AG04449 (cell line): ENCODE data around the gene AKR1D1.
"Not testable (repeated sequence)": the region's sequence is repeated elsewhere in the genome, so short reads cannot be mapped to it uniquely, and the experiment has no call there.

Source experiments
- CTCF ChIA-PET: fragments of 350-600 bp; formaldehyde crosslinking; extraction: SDS; loops from one replicate; lab custom pipeline; 2021; ENCODE audit warnings: antibody characterized with exemption; lab: Yijun Ruan, JAX
- POLR2A ChIA-PET: fragments of 400-600, 350-600 bp; formaldehyde crosslinking; extraction: SDS; loops from one replicate; lab custom pipeline; 2020; ENCODE audit warnings: antibody characterized with exemption, inconsistent platforms; lab: Yijun Ruan, JAX
- DNase-seq: peaks from one replicate; pipeline ENCODE4 v3.0.0-alpha.2; 2010; ENCODE audit warnings: low read depth, low spot score
- H3K4me3 ChIP-seq: 2 replicates; pipeline ENCODE4 v1.5.1; 2011; ENCODE audit warnings: low read depth, mild to moderate bottlenecking, control low read depth, low read length
- CTCF ChIP-seq: IDR thresholded peaks from one replicate; pipeline ENCODE4 v1.5.1; 2011; ENCODE audit warnings: mild to moderate bottlenecking, moderate library complexity, low read length, control low read depth, inconsistent platforms; ENCODE audit not compliant: insufficient read depth; ENCODE audit errors: missing control alignments

AKR1D1 gene

GRCh38 chr7:138079137-138079536 lies 2.9 kb downstream of the AKR1D1 start:
- DNase-seq: no peak
- no peak for TF ChIP-seq CTCF
- POLR2A ChIA-PET: no interaction called here
- CTCF ChIA-PET: no interaction called here
- H3K4me3 ChIP-seq: no peak overlapping the region

- ChIA-PET CTCF (no interaction called here), POLR2A (no interaction called here)
- DNase-seq: no peak
- H3K4me3 ChIP-seq: no peak overlapping the region
- TF ChIP-seq CTCF: no peak
These were observed 5.6 kb downstream of the AKR1D1 start for GRCh38 chr7:138081868-138082267.

- CTCF ChIA-PET: no interaction called here
- no peak for TF ChIP-seq CTCF
- no peak for DNase-seq
- no peak overlapping the region for H3K4me3 ChIP-seq
- POLR2A ChIA-PET: no interaction called here
These were observed 7.6 kb downstream of the AKR1D1 start for GRCh38 chr7:138083859-138084258.

- CTCF ChIA-PET: no interaction called here
- no peak for TF ChIP-seq CTCF
- H3K4me3 ChIP-seq: no peak overlapping the region
- POLR2A ChIA-PET: no interaction called here
- no peak for DNase-seq
These were observed 10.5 kb downstream of the AKR1D1 start for GRCh38 chr7:138086563-138087270.

GRCh38 chr7:138089080-138089901 lies 13.0 kb downstream of the AKR1D1 start:
- POLR2A ChIA-PET: no interaction called here
- no peak overlapping the region for H3K4me3 ChIP-seq
- no peak for TF ChIP-seq CTCF
- DNase-seq: no peak
- CTCF ChIA-PET: interaction anchor here (1.4 kb wide), 1 partner anchor 11 kb away, joined by 3 read pairs; no protein-coding TSS in a partner anchor

GRCh38 chr7:138091032-138091431 lies 14.8 kb downstream of the AKR1D1 start:
- TF ChIP-seq CTCF: no peak
- POLR2A ChIA-PET: no interaction called here
- DNase-seq: no peak
- CTCF ChIA-PET: no interaction called here
- H3K4me3 ChIP-seq: no peak overlapping the region

- DNase-seq, H3K4me3 ChIP-seq, POLR2A ChIA-PET, CTCF ChIA-PET: not testable (repeated sequence)
These were observed 15.6 kb downstream of the AKR1D1 start for GRCh38 chr7:138091840-138092239.
